Stimulated activated CD8-positive, alpha-beta memory T cell treated with anti-CD3 and anti-CD28 coated beads, Interleukin-7, amount 100 ng/mL, for 48 hours (primary cell): ENCODE data around the gene CACNA1S.

Experiments
- DNase-seq, 2 donors: peaks; one replicate each; pipeline ENCODE4 v3.0.0-alpha.2; 2020; ENCODE audit warnings: low read depth in 1 of 2; ENCODE audit errors: extremely low read depth in 1 of 2

Gene CACNA1S

DNA sequence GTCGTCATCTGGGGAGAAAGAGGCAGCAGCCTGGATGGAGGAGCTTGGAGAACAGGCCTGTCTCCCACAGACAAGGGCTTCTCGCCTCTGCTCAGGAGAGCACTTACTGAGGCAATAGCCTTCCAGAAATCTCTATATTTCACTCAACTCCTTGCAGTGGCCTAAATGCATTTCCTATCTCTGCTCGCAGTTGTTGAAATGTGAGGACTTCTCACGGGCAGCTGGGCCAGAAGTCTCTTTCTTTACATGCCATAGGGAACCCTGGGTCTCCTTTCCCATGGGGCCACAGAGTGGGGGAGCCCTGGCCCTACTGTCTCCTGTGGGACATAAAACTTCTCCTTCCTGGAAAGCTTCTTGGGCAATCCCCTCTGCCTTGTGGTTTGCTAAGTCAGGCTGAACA, 45.2 kb downstream of the CACNA1S start:
- DNase-seq = no peak

DNA sequence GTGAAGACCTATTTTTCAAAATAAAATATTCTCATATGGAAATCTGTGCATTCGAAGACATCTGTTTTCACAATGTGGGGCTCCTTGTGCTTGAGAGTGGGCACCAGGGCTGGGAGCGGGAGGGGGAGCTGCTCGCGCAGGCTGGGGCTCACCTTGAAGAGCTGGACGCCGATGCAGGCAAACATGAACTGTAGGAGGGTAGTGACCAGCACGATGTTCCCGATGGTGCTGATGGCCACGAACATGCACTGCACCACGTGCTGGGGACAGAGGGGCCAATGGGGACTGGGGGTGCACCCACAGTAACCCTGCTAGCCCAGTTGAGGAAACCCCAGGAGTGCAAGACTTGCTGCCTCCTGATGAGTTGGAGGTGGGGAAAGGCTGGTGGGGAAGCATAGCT, 46.5 kb downstream of the CACNA1S start:
- no peak for DNase-seq

DNA sequence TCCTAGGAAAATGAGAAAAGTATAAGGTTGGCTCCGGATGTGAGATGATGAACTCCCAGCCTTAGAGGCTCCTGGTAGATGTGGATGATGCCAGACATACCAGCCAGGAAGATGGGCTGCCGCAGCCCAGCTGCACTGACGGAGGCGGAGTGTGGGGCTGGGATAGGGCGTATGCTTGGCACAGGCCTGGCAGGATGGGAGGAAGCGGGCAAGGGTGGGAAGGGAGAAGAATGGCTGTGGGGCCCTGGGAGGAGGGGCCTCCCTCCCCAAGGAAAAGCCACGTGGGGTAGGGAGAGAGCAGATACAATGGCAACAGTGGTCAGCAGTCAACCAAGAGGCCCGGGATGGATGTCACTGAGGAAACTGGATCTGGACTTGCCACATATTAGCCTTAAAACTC, 47.4 kb downstream of the CACNA1S start:
- DNase-seq = no peak

DNA sequence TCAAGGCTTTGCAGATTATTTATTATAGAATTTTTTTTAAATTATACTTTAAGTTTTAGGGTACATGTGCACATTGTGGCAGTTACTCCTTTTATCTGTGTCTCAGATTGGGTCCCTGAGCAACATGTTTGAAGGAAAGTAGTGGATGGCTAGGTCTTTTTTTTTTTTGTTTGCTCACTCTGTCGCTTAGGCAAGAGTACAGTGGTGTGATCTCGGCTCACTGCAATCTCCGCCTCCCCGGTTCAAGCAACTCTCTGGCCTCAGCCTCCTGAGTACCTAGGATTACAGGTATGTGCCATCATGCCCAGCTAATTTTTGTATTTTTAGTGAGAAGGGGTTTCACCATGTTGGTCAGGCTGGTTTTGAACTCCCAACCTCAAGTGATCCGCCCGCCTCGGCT, 49.1 kb downstream of the CACNA1S start:
- DNase-seq = no peak

DNA sequence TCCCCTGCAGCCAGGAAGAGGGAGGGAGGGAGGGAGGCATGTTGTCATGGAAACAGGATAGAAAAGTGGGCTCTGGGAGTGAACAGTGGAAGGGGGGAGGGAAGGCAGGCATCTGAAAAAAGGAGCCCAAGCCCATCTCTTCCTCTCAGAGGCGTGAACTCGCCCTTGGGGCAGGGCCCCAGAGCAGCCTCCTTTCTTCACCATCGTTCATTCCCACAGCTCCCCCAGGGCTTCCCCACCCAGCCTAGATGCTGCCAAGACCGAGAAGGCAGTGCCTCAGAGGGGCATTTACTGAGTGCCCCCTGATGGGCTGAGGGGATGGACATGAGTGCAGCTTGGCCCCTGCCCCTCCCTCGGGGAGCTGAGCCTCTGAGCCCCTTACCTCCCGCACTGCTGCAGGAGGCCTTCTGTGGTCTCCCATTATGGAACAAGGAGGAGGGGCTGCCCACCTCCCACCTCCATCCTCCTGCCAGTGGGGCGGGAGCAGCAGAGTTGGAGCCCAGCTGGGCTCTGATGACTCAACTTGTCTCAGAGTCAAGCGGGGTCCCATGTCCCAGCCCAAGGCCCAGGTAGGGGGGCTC, 49.6 kb downstream of the CACNA1S start:
- DNase-seq = no peak

DNA sequence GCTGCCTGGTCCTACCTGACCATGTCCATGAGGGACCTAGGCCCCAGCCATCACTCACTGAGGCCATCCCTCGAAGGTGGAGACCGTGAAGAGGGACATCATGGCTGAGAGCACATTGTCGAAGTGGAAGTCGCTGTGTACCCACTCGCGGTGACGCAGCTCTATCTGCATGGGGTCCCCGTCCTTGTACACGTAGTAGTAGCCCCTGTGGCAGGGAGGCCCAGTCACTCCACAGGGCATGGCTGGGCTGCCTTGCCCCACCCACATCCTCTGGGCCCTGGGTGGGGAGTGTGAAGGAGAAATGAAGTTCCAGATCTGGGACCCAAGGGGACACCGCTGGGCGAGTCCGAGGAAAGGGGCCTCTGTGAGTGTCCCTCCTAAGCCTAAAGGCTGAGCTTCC, 50.3 kb downstream of the CACNA1S start:
- DNase-seq = no peak

DNA sequence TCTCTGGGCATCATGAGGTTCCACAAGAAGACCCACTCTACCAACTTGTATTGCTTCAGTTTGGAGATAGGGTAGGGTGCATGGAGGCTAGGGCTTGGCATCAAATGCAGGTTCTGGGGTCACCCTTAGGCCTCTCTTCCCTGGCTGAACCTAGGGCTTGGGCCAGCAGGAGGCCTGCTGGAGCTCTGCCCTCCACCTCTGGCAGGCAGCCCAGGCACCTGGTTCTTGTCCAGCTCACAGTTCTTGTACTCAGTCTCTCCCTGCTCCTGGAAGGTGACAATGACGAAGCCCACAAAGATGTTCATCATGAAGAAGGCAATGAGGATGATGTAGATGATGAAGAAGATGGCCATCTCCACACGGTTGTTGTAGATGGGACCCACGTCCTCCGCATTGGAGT, 51.2 kb downstream of the CACNA1S start:
- DNase-seq = no peak

DNA sequence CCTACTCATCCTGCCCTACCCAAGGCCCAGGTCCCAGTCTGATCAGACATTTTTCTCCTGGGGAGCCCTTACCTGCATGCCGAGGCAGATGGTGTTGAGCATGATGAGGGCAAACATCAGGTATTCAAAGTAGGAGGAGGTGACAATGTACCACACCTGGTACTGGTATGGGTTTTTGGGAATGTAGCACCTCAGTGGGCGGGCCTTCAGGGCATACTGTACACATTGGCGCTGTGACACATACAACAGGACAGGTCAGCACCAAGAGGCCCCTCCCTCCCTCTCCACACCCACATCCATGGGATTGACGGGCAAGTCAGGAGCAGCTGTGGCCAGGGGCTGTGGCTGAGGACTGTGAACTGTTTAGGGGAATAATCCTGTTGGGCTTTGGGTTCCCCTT, 51.6 kb downstream of the CACNA1S start:
- DNase-seq = no peak

DNA sequence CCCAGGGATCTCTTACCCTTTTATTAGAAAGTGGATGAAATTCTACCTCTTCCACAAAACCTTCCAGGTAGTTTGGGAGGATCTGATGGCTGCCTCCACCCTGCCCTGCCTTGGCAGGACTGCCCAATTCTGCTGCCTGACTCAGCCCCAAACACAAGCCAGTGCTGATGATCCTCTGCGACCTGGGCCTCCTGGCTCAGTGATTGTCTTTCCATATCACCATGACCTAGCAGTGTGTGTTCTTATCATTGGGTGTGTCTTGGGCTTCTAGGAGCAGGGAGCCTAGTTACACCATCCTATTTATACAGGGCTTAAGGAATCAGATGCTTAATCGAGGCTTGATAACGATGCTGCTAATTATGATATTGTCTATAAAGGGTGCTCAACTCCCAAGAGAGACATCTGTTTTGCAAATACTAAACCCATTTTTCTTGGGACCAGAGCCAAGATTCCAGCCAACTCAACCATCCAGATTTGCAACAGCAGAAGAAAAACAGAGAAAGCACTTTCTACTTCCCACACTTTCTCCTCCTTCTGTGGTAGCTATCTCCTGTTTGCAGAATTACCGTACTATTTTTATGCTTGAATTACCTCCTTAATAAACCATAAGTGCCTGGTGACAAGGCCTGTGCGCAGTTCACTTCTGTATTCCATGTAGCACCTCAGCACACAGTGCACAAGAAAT, 52.2 kb downstream of the CACNA1S start:
- no peak for DNase-seq

DNA sequence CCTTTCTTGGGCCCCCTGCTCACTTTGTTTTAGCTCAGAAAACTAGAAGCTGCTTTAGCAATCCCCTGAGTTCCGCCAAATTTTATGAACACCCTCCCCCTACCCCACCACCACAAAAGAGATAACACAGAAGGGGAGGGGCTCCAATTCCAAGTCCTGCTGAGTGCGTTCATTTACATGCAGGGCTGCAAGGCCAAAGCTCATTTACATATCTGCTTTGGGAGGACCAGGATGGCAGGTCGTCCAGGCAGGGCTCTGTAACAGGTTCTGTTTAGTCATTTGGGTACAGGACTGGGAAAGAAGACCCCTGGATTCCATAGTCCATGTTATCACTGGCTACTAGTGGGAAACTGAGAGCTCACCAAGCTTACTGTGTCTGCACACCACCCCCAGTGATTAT, 52.8 kb downstream of the CACNA1S start:
- no peak for DNase-seq

DNA sequence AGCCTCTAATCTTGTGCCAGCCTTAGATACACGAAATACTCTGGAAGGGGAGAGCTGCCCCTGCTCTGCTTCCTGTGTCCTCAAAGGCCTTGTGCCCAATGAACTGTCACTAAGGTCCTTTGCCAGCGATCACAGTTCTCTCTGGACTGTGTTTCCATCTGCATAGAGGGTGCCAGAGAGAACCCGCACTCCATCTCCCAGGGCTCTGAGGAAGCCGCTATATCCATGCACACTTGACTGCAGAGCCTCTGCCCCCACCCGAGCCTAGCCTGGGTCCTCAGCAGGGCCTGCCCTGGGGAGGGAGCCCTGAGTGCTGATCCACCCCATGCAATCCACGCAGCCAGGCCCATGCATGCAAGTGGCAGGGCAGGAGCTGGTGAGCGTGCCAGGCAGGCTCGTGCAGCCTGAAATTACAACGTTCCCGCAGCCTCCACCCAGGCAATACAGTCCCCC, 58.1 kb downstream of the CACNA1S start:
- DNase-seq = no peak

DNA sequence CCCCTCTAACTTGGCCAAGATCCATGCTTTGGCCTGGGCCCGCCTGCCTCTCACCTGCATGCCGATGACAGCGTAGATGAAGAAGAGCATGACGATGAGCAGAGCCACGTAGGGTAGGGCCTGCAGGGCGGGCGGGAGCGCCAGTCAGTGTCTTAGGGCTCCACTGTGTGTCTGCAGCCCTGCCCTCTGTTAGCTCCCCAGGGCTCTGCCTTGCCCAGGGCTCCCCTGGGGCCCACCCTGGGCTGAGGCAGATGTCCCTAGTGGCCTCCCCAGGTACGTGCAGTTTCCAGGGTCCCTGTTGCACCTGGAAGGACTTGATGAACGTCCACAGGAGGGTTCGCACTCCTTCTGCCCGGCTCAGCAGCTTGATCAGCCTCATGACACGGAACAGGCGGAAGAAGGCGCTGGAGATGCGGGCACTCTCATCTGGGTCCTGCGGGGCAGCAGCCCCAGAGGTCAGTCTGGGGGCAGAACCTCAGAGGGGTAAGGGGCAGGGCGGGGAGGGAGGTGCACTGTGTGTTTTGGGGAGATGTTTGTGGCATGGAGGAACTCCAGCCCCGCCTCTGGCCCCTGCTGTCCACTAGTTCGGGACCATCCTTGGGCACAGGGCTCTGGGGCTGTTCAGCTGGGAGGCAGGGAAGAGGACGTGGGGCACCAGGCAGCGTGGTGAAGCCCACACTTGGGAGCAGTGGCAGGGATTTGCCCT, 58.9 kb downstream of the CACNA1S start:
- no peak for DNase-seq

DNA sequence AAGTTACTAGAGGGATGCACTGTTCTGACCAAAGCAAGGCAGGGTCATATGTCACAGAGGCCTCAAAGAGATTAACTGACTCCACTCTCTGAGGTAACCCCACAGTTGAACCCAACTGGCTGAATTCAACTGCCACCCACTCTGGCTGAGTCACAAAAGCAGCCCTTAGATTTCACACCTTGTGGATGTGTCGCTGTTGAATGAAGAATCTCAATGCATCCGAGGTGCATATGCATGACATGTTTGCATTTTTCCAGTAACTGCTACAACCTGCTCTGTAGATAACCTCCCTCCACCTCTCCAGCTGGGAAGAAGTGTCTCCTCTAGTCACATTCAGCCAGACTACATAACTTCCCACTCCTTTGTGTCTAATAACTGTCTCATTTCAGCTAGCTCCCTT, 60.8 kb downstream of the CACNA1S start:
- peak in 1 of 2 donors; percentile 7 for DNase-seq

DNA sequence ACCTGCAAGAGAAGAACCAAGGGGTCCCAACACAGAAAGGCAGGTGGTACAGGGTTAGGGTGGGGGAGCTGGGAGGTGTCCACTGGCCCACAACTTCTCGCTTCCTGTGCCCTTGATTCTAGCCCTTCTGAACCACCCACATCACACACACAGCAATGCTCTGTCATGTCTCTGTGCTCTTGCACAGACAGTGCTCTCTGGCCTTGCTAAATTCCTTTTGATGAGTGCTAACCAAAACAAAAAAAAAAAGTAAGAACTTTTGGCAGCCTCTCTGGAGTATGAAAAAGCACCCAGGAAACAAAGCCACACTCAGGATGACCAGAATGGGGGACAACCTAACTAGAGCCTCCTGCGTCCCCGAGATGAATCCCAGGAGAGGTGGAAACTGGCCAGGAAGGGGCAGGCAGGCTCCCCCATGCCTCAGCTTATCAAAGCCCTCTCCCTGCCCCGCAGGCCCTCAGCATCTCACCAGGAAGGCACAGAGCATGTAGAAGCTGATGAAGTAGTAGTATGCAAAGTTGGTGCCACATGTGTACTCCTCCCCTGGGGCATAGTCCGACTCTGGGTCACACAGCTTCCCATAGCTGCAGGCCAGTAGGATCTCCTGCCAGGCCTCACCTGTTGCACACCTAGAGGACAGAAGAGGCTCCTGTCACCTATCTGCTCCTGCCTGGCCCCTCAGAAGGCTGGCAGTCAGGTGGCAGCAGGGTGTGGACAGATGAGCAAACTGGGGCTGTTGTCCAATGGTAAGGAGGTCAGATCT, 61.5 kb downstream of the CACNA1S start:
- no peak for DNase-seq

DNA sequence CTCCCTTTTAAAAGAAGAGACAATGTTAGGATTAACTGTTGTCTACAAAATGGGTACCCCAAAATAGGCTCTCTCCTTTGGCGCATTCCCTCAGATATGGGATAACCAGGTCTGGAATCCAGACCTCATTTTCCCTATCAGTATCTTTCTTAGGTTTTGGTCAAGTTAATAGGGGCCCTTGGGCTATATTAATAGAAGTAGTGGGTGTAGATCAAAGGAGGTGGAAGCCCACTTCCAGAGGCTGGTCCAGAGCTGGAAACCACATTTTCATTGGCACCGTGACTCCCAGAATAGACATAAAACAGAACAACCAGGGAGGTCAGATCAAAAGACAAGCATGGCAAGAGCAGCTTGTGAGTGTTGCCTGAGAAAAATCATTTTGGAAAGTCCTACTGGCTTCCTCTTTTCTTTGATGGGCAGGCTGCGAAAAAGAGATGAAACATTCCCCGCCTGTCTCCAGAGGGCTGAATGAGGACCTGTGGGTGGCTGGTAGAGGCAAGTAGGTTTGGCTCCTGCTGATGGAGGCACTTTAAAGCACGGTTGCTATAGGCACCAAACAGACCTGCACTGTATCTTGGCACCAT, 62.9 kb downstream of the CACNA1S start:
- DNase-seq = no peak

DNA sequence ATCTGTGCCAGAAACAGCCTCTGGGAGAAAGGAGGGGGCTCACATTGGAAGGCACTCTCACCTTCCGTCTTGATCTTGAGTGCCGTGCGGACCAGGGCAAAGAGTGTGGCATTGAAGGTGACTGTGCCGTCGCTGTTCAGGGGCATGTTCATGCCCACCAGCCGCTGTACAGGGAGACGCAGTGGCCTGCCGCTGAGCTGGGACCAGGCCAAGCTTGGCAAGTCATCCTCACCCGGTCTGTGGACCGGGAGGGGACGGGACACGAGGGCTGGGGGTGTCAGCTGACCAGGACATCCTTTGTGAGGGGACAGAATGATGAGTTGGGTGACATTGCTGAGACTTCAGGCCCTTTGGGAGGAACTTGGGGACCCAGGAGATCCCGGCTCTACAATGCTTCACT, 63.7 kb downstream of the CACNA1S start:
- no peak for DNase-seq

DNA sequence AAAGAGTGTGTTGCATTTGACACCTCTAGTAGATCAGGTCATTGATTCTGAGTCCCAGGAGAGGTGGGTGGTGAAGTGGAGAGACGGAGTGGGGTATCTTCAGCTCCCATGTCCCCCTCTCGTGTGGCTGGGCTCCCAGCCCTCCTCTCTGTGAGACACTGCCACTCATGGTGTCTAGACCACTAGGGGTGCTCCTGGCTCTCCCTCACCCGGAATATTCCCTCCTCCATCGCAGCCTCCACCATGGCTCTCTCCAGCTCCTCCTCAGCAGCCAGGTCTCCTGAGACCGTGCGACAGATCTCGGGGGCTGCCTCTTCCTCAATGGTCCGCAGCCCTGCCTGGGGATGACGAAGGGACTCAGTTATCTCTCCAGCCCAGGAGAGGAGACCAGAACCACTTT, 68.1 kb downstream of the CACNA1S start:
- DNase-seq = no peak

DNA sequence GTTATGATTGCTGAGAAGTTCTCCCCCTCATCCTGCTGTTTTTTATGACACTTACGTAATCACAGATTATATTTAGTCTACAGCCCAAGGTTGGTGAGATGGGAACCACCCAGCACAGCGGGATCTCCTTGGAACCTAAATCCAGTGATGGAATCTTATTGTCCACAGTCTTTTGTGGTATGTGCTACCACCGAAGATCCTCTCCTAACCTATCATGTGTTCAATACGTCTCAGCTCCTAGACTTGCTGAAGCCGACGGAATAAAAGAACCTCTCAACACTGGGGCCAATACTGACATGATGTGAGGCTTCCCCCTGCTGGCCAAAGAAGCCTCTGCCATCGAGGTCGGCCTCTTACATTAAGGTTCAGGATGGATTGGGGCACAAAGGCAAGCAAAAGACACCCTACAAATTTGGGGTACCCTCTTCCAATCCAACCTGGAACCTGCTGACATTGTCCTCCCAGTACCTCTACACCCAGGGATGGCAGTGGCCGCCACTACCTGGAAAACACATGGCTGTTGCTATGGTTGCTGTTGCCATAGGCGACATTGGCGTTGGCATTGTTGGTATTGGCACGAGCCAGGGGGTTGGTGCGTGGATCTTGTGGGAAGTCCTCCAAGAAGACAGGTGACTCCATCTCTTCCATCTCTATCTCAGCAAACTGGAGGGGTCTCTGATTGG, 69.3 kb downstream of the CACNA1S start:
- no peak for DNase-seq

DNA sequence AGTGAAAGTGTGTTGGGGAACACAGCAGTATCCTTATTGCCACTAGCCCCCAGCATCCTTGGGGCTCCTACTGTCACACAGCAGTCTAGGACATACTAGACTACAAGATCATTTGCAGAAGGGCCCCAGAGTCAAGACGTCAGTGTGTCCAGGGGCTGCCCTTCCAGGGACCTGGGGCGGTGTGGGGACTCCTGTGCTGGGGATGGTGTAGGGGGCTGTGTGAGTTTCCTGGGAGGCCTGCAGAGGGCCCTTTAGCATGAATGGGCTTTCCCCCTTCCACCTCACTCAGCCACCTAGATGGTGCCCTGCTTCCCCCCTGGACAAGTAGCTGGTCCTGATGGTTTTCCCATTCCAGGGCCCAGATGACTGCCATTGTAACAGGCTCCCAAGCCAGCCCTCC, 71.2 kb downstream of the CACNA1S start:
- DNase-seq = no peak

DNA sequence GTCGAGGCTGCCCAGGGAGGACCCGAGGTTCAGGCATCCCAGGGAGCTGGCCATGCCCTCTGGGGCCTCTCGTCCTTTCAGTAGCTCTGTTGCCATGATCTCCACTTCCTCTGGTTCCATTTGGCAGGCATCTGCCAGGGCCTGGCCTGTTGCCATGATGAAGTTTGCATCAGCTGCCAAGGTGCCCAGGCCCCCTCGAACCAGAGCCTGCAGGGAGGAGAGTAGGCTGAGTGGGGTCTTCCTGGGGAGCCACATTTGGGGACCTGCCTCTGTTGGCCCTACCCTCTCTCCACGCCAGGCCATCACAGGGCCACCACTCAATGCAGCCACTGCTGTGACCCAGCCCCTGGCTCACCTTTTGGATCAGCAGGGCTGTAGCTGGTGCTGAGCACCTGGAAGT, 72.3 kb downstream of the CACNA1S start:
- DNase-seq = no peak

DNA sequence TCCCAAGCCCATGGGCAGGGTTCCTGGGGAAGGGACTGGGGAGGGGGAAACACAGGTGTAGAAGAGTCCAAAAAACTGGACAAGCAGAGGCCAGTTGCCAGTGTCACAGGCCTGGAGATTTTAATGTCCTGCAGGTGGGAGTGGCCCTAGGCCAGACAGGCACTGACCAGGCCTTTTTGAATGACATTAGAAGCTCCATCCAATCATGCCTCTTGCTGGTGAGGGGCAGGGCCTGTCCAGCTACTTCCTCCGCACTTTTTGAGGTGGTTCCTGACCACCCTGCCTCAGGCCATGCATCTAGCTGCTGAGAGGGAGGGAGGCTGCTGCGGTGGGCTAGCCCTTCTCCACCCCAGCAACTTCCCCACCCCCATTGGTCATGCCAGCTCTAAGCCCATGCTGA, 72.8 kb downstream of the CACNA1S start:
- no peak for DNase-seq
